Osteocyte (in vitro differentiated cells): ENCODE measurements around the gene PRM3. TPM values are rescaled to one million over a fixed set of nuclear protein-coding genes. Genes with fewer than 3 reads are reported as not detected.

Experiments
- DNase-seq: peaks from one replicate; pipeline ENCODE4 v3.0.0; 2021; ENCODE audit warnings: mixed read lengths; ENCODE audit not compliant: unreplicated experiment; ENCODE audit errors: extremely low spot score
- H3K27ac Mint-ChIP-seq: one replicate; pipeline ENCODE4 v1.8.0; 2021; ENCODE audit warnings: mild to moderate bottlenecking, mixed read lengths; ENCODE audit not compliant: unreplicated experiment
- H3K27me3 Mint-ChIP-seq: one replicate; pipeline ENCODE4 v1.8.0; 2021; ENCODE audit warnings: mixed read lengths; ENCODE audit not compliant: unreplicated experiment
- H3K36me3 Mint-ChIP-seq: one replicate; pipeline ENCODE4 v1.8.0; 2021; ENCODE audit warnings: mixed read lengths; ENCODE audit not compliant: unreplicated experiment
- H3K4me1 Mint-ChIP-seq: one replicate; pipeline ENCODE4 v1.8.0; 2021; ENCODE audit warnings: mixed read lengths; ENCODE audit not compliant: unreplicated experiment
- H3K4me3 Mint-ChIP-seq: one replicate; pipeline ENCODE4 v1.8.0; 2021; ENCODE audit warnings: mild to moderate bottlenecking, moderate library complexity, mixed read lengths; ENCODE audit not compliant: unreplicated experiment
- H3K9me3 Mint-ChIP-seq: one replicate; pipeline ENCODE4 v1.8.0; 2021; ENCODE audit warnings: mixed read lengths; ENCODE audit not compliant: unreplicated experiment
- total RNA-seq: library from RNA; stranded (reverse); gene quantifications from 2 replicates; pipeline ENCODE4 v1.2.1, GENCODE V29; 2021
- TF ChIP-seq, protein P1 (sequence below): fragments of 200-600 bp; sonication (generic); IDR thresholded peaks from 2 replicates; pipeline ENCODE4 v1.5.0; 2021; ENCODE audit warnings: antibody characterized with exemption, mild to moderate bottlenecking, moderate library complexity

PRM3 gene
- total RNA-seq, 1 donor from 2014 or later: not detected

DNA sequence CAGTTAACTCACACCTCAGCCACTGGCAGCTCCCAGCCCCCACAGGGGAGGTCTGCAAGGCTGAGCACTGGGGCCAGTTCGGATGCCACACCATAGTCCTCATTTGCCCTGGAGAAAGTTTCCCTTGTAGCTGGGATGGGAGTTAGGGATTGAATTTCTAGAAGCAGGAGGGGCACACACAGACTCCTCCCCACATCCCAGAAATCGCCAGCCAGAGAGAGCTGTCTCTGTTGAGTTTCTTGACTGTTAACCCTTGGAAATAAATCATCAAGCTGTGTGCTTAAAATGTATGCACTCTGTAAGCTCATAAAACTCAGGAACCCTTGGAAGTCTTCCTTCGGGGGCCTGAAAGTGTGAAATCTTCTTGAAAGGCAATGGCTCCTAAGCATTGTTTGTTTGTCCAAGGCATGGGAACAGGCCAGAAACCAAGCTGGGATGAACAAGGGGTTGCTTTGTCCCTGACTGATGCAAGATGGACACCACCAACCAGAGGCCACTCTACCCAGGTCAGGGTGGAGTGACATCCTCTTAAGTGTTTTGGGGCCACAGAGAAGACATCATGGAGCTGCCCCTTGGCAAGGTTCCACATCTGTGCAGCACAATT lies 394 bp upstream of the PRM3 start:
- H3K9me3 Mint-ChIP-seq: no peaks in the 10 kb centered on the region
- H3K4me1 Mint-ChIP-seq: peaks cover 9% of the 10 kb centered on the region
- H3K27me3 Mint-ChIP-seq: peaks cover 3% of the 10 kb centered on the region
- H3K36me3 Mint-ChIP-seq: no peaks in the 10 kb centered on the region
- no peak overlapping the region for H3K27ac Mint-ChIP-seq
- H3K4me3 Mint-ChIP-seq: no peak overlapping the region
- no peak for DNase-seq
- TF ChIP-seq, protein P1, sequence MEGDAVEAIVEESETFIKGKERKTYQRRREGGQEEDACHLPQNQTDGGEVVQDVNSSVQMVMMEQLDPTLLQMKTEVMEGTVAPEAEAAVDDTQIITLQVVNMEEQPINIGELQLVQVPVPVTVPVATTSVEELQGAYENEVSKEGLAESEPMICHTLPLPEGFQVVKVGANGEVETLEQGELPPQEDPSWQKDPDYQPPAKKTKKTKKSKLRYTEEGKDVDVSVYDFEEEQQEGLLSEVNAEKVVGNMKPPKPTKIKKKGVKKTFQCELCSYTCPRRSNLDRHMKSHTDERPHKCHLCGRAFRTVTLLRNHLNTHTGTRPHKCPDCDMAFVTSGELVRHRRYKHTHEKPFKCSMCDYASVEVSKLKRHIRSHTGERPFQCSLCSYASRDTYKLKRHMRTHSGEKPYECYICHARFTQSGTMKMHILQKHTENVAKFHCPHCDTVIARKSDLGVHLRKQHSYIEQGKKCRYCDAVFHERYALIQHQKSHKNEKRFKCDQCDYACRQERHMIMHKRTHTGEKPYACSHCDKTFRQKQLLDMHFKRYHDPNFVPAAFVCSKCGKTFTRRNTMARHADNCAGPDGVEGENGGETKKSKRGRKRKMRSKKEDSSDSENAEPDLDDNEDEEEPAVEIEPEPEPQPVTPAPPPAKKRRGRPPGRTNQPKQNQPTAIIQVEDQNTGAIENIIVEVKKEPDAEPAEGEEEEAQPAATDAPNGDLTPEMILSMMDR: no peak

DNA sequence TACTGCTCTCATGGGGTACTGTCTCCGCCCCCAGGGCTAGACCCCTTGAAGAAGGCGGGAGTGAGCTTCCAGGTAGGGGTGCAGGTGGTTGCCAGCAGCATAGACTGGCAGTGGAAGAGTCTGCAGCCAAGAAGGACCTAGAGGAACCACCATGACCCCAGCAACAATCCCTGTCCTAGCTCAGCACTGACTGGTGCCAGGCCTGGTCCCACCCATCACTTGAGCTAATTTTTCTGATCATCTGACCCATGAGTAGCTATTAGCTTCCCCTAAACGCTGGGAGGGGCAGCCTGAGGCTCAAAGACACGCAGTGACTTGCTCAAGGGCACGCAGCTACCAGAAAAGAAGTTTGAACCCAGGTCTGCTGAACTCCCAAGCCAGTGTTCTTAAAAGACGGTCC lies 945 bp downstream of the PRM3 start:
- Mint-ChIP-seq H3K27ac (no peak overlapping the region), H3K36me3 (no peaks in the 10 kb centered on the region), H3K27me3 (peaks cover 8% of the 10 kb centered on the region), H3K9me3 (no peaks in the 10 kb centered on the region), H3K4me1 (peaks cover 9% of the 10 kb centered on the region), H3K4me3 (no peak overlapping the region)
- no peak for DNase-seq
- TF ChIP-seq, protein P1: no peak

DNA sequence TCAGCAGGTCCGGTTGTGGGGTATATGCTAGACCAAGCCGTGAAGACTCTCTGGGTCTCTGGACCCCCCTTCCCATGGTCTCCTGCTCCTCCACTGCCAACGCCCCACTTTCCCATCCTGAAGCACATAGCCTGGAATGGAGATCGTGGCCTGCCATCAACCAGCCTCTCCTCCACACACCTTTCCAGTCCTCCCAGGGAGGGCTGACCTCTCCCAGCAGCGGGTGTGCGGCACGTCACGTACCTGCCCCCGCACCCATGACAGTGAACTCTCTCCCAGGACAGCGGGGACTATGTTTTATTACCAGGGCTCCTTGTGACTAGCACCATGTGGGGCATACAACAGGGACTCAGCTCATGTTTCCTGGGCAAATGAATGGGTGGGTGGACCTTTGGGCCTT lies 1.8 kb downstream of the PRM3 start:
- Mint-ChIP-seq H3K4me1 (peaks cover 9% of the 10 kb centered on the region), H3K9me3 (no peaks in the 10 kb centered on the region), H3K27ac (no peak overlapping the region), H3K4me3 (no peak overlapping the region), H3K36me3 (no peaks in the 10 kb centered on the region), H3K27me3 (peaks cover 5% of the 10 kb centered on the region)
- TF ChIP-seq, protein P1: no peak
- DNase-seq: no peak

DNA sequence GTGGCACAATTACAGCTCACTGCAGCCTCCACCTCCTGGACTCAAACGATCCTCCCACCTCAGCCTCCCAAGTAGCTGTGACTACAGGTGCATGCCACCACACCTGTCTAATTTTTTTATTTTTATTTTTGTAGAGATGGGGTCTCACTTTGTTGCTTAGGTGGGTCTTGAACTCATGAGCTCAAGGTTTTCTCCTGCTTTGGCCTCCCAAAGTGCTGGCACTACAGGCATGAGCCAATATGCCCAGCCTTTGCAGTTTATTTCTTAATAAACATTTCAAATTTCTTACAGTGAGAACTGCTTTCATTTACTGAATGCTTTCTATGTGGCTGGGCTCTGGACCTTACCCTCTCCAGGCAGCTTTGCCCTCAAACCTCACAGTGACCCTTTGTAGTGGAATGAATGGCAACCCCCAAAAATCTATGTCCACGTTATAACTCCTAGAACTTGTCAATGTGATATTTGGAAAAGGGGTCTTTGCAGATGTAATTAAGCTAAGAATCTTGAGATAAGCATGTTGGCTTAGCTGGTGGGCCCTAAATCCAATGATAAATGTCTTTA lies 2.7 kb downstream of the PRM3 start:
- H3K27me3 Mint-ChIP-seq: peaks cover 4% of the 10 kb centered on the region

DNA sequence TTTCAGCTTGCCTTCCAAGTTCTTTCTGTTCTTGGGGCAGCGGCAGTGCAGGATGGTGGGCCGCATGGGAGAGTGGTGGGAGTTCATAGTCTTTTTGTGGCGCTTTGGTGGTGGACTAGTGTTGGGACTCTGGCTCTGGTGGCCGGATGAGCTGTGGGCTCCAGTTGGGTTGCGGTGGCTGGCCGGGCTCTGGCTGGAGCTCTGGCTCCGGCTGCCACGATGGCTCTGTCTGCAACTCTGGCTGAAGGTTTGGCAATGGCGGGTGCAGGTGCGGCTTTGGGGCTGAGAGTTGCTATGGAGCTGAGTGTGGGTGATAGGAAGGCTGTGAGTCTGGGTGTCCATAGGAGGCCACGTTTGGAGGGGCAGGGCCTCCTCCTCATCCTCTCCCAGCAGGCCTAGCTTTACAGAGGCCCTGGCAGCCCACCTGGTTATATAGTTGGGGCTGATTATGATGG lies 4.5 kb downstream of the PRM3 start, which contains the start of gene TNP2:
Gene TNP2 (minus strand): TSS at position 405 of the 455 bp plus-strand sequence. CDS start 63 bp downstream, at position 342.
- DNase-seq: no peak
- H3K27ac Mint-ChIP-seq: no peak within 1 kb of the TSS
- no peak within 1 kb of the TSS for H3K4me3 Mint-ChIP-seq
- TF ChIP-seq, protein P1: no peak
- no peaks in the 10 kb centered on the region for H3K36me3 Mint-ChIP-seq
- no peaks in the 10 kb centered on the region for H3K9me3 Mint-ChIP-seq
- peaks cover 7% of the 10 kb centered on the region for H3K4me1 Mint-ChIP-seq
- H3K27me3 Mint-ChIP-seq: peaks cover 5% of the 10 kb centered on the region

More for the DNA sequence above, 2.7 kb downstream of the PRM3 start:
- Mint-ChIP-seq H3K4me1 (peaks cover 9% of the 10 kb centered on the region), H3K36me3 (no peaks in the 10 kb centered on the region), H3K27ac (no peak overlapping the region), H3K9me3 (no peaks in the 10 kb centered on the region), H3K4me3 (no peak overlapping the region)
- TF ChIP-seq, protein P1: no peak
- no peak for DNase-seq
